GM12872 (cell line): ENCODE measurements around the gene C2CD2.

Experiments
- CTCF ChIP-seq: IDR thresholded peaks from 3 replicates; pipeline ENCODE4 v1.5.1; 2011; ENCODE audit warnings: low read depth, mild to moderate bottlenecking, low read length, moderate library complexity; ENCODE audit not compliant: insufficient read depth

The C2CD2 gene

GRCh38 chr21:41966872-41967621, 13.2 kb upstream of the C2CD2 start:
- TF ChIP-seq CTCF, result no peak

GRCh38 chr21:41966041-41966833, 12.4 kb upstream of the C2CD2 start:
- TF ChIP-seq CTCF, result no peak

- no peak for TF ChIP-seq CTCF
Measured at GRCh38 chr21:41965461-41966013, 11.7 kb upstream of the C2CD2 start.

- no peak for TF ChIP-seq CTCF
Measured at GRCh38 chr21:41965045-41965444, 11.2 kb upstream of the C2CD2 start.

- TF ChIP-seq CTCF, result no peak
Measured at GRCh38 chr21:41964171-41964570, 10.4 kb upstream of the C2CD2 start.

- TF ChIP-seq CTCF, result no peak
Measured at GRCh38 chr21:41962425-41962966, 8.7 kb upstream of the C2CD2 start.

GRCh38 chr21:41961753-41962152, 7.9 kb upstream of the C2CD2 start:
- TF ChIP-seq CTCF, result no peak
